Gastroesophageal sphincter (tissue), 4 donors: ENCODE data around the gene CLDN5. TPM values are rescaled to one million over a fixed set of nuclear protein-coding genes. Genes with fewer than 3 reads are reported as not detected.

Experiments
- ATAC-seq: fragments of 150-250 bp; one replicate; pipeline ENCODE4 v1.9.1; 2016; ENCODE audit warnings: mild to moderate bottlenecking, moderate library complexity
- H3K27ac ChIP-seq, 4 donors: fragments of 200-600 bp; sonication (generic) in 3 of 4; 1 replicate in 3 of 4; 2 replicates in 1 of 4; pipeline ENCODE4 v1.5.1; 2016 to 2019
- H3K27me3 ChIP-seq: fragments of 200-600 bp; sonication (generic); one replicate; pipeline ENCODE4 v1.5.1; 2019
- H3K36me3 ChIP-seq, 2 donors: fragments of 200-600 bp; sonication (generic); one replicate each; pipeline ENCODE4 v1.5.1; 2019; ENCODE audit warnings: control low read depth in 1 of 2
- H3K4me1 ChIP-seq, 3 donors: fragments of 200-600 bp; sonication (generic); 1 replicate in 2 of 3; 2 replicates in 1 of 3; pipeline ENCODE4 v1.5.1; 2016 to 2019; ENCODE audit warnings: control low read depth in 2 of 3
- H3K4me3 ChIP-seq, 2 donors: fragments of 200-600 bp; sonication (generic); one replicate each; pipeline ENCODE4 v1.5.1; 2019; ENCODE audit warnings: mild to moderate bottlenecking in 1 of 2, moderate library complexity in 1 of 2
- H3K9me3 ChIP-seq, 3 donors: fragments of 200-600 bp; sonication (generic); one replicate each; pipeline ENCODE4 v1.5.1; 2017 to 2019; ENCODE audit warnings: control low read depth in 2 of 3
- EP300 ChIP-seq: sonication (generic); formaldehyde crosslinking; IDR thresholded peaks from one replicate; pipeline ENCODE4 v1.6.1; 2017; ENCODE audit warnings: antibody characterized with exemption, mild to moderate bottlenecking
- POLR2A ChIP-seq, 2 donors: fragments of 450-650 bp; IDR thresholded peaks; one replicate each; pipeline ENCODE4 v1.6.1; 2017; ENCODE audit warnings: antibody characterized with exemption in 2 of 2, mild to moderate bottlenecking in 2 of 2, moderate library complexity in 1 of 2
- POLR2AphosphoS5 ChIP-seq: sonication (generic); formaldehyde crosslinking; IDR thresholded peaks from one replicate; pipeline ENCODE4 v1.6.1; 2017; ENCODE audit warnings: antibody characterized with exemption
- WGBS, 2 donors: methylation state at CpG; one replicate each; pipeline ENCODE4 v1.1.5; 2018; ENCODE audit warnings: low coverage in 1 of 2; 5-methylcytosine and 5-hydroxymethylcytosine counted together
- total RNA-seq, 4 donors: library from RNA; depleted of rRNA; stranded (reverse); fragments of >200 nt; gene quantifications; one replicate each; pipeline ENCODE4 v1.1.0, GENCODE V29; 2016
- TF ChIP-seq, protein P1 (sequence below), 4 experiments: fragments of 200-600 bp in 2 of 4; fragments of 450-650 bp in 2 of 4; sonication (generic) in 1 of 4; IDR thresholded peaks; one replicate each; pipeline ENCODE4 v1.5.1; 2017 to 2019; ENCODE audit warnings: antibody characterized with exemption in 4 of 4, mild to moderate bottlenecking in 2 of 4, moderate library complexity in 2 of 4

CLDN5 gene
- total RNA-seq, 4 donors from 2014 or later = 29.6 to 149 (median 93.3) TPM

DNA sequence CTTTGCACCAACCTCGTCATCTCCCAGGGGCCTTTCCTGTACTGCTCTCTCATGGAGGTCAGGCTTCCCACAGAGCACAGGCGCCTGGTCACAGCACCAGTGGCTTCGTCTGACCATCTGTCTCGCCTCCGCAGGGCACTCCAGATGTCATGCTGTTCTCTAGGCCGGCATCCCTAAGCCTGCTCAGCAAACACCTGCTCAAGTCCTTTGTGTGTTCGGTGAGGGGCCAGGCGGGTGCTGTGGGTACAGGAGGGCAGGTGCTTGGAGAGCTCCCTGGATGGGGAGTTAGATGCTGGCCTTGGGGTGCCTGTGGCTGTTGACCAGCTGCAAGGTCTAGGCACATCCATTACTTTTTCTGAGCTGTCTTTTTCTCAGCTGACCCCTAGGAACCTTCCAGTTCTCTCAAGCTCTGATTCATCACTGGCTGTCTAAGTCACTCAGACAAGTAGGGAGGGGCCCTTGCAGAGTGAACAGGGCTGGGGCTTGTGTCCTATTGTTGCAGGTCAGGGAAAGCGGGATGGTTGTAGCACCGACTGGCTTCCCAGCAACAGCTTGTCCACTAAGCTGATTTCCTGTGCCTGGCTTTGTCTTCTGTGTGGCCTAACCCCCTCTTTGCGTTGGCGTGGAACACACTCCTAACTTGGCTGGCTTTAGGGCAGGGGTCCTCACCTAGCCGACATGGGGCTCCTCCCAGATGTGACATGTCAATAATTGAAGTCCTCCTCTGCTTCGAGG is 9.2 kb downstream of the CLDN5 start:
- no peak overlapping the region for H3K4me3 ChIP-seq
- 89 to 96% methylated on average over 5 of the region's 14 CpGs for WGBS, 2 donors
- no peak overlapping the region for H3K27ac ChIP-seq
- TF ChIP-seq POLR2AphosphoS5 (no peak), EP300 (no peak), POLR2A (IDR thresholded peaks at IDR 0.05) (no peak)
- TF ChIP-seq, protein P1, sequence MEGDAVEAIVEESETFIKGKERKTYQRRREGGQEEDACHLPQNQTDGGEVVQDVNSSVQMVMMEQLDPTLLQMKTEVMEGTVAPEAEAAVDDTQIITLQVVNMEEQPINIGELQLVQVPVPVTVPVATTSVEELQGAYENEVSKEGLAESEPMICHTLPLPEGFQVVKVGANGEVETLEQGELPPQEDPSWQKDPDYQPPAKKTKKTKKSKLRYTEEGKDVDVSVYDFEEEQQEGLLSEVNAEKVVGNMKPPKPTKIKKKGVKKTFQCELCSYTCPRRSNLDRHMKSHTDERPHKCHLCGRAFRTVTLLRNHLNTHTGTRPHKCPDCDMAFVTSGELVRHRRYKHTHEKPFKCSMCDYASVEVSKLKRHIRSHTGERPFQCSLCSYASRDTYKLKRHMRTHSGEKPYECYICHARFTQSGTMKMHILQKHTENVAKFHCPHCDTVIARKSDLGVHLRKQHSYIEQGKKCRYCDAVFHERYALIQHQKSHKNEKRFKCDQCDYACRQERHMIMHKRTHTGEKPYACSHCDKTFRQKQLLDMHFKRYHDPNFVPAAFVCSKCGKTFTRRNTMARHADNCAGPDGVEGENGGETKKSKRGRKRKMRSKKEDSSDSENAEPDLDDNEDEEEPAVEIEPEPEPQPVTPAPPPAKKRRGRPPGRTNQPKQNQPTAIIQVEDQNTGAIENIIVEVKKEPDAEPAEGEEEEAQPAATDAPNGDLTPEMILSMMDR (IDR thresholded peaks at IDR 0.05) = no peak
- H3K36me3 ChIP-seq = no peaks in the 10 kb centered on the region
- no peaks in the 10 kb centered on the region for H3K27me3 ChIP-seq
- H3K9me3 ChIP-seq = peaks cover 0 to 22% (median 0%) of the 10 kb centered on the region in 3 donors
- ATAC-seq = no peak
- no peaks in the 10 kb centered on the region for H3K4me1 ChIP-seq

DNA sequence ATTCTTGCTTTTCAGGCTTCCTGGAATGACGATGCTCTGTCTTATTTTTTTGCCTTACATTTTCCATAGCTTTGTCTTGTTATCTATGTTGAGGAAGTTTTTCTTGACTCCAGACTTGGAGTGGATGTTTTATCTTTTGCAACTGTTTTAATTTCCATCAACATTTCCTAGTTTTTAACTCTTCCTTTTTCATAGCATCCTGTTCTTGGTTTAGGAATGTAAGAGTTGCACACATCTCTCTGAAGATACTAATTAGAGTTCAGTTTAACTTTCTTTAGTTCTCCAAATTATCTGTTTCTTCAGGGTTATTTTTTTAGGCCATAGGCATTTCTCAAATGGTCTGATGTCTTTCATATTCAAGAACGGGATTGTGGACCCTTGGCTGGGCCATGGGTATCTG is 10.4 kb downstream of the CLDN5 start:
- H3K4me1 ChIP-seq = no peaks in the 10 kb centered on the region
- H3K36me3 ChIP-seq = no peaks in the 10 kb centered on the region
- H3K9me3 ChIP-seq = peaks cover 0 to 22% (median 0%) of the 10 kb centered on the region in 3 donors
- no peaks in the 10 kb centered on the region for H3K27me3 ChIP-seq
- no peak for TF ChIP-seq POLR2A (IDR thresholded peaks at IDR 0.05)
- TF ChIP-seq EP300 = no peak
- TF ChIP-seq POLR2AphosphoS5 = no peak
- TF ChIP-seq, protein P1 (IDR thresholded peaks at IDR 0.05) = no peak
- no peak overlapping the region for H3K4me3 ChIP-seq
- 40 to 42% methylated on average over 2 of the region's 2 CpGs for WGBS, 2 donors
- no peak for ATAC-seq
- no peak overlapping the region for H3K27ac ChIP-seq

DNA sequence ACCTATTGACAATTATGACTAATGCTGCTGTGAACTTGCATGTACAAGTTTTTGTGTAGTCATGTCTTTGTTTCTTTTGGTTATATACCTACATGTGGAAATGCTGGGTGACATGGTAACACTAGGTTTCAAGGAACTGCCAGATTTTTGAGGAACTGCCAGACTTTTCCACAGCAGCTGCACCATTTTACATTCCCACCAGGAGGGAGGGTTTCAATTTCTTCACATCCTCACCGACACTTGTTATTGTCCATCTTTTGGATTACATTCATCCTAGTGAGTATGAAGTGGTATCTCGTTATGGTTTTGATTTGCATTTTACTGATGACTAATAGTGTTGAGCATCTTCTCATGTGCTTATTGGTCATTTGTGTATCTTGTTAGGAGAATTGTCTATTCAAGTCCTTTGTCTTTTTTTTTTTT is 13.3 kb downstream of the CLDN5 start:
- WGBS, 2 donors = 93 to 100% methylated on average over 2 of the region's 2 CpGs
- H3K9me3 ChIP-seq = peaks cover 0 to 22% (median 0%) of the 10 kb centered on the region in 3 donors
- no peak overlapping the region for H3K4me3 ChIP-seq
- no peaks in the 10 kb centered on the region for H3K27me3 ChIP-seq
- H3K27ac ChIP-seq = no peak overlapping the region
- TF ChIP-seq EP300 (no peak), POLR2AphosphoS5 (no peak), POLR2A (IDR thresholded peaks at IDR 0.05) (no peak)
- TF ChIP-seq, protein P1 (IDR thresholded peaks at IDR 0.05) = no peak
- H3K4me1 ChIP-seq = no peaks in the 10 kb centered on the region
- no peak for ATAC-seq
- H3K36me3 ChIP-seq = no peaks in the 10 kb centered on the region

DNA sequence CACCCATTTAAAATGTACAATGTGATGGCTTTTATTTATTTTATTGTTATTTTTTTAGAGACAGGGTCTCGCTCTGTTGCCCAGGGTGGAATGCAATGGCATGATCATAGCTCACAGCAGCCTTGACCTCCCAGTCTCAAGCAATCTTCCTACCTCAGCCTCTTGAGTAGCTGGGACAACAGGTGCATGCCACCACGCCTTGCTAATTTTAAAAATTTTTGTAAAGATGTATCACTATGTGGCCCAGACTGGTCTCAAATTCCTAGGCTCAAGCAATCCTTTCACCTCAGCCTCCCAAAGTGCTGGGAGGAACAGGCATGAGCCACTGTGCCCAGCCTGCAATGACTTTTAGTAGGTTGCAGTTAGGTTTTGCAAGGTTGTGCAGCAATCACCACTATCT is 14.3 kb downstream of the CLDN5 start:
- H3K9me3 ChIP-seq = peaks cover 0 to 20% (median 0%) of the 10 kb centered on the region in 3 donors
- H3K4me3 ChIP-seq = no peak overlapping the region
- 94% methylated on average over 2 of the region's 2 CpGs; no CpG with 5 or more reads in 1 of the 2 donors for WGBS, 2 donors
- TF ChIP-seq POLR2A (IDR thresholded peaks at IDR 0.05) = no peak
- no peak for TF ChIP-seq EP300
- TF ChIP-seq POLR2AphosphoS5 = no peak
- TF ChIP-seq, protein P1 (IDR thresholded peaks at IDR 0.05) = no peak
- H3K27ac ChIP-seq = no peak overlapping the region
- H3K27me3 ChIP-seq = no peaks in the 10 kb centered on the region
- no peak for ATAC-seq
- no peaks in the 10 kb centered on the region for H3K4me1 ChIP-seq
- no peaks in the 10 kb centered on the region for H3K36me3 ChIP-seq

DNA sequence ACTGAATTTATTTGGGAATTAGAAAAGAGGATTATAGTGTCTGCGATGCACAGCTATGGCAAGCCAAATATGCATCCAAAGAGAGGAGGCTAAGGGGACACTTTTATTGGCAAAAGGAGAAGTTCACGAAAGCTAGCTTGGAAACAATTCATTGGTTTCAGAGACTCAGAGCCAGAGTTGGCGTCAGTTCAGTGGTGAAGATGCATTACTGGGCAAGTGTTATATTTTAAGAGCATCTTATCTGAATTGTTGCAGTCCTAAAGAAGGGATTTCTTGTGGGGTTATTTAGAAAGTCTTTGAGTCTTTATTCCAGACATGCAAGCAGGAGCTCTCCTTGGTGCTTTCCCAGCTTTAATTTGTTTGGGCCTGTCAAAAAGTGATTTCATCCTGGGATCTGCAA is 15.0 kb downstream of the CLDN5 start:
- no peaks in the 10 kb centered on the region for H3K4me1 ChIP-seq
- H3K27me3 ChIP-seq = no peaks in the 10 kb centered on the region
- no peak for TF ChIP-seq POLR2A (IDR thresholded peaks at IDR 0.05)
- TF ChIP-seq, protein P1 (IDR thresholded peaks at IDR 0.05) = no peak
- 70 to 76% methylated on average over 3 of the region's 3 CpGs for WGBS, 2 donors
- no peak overlapping the region for H3K4me3 ChIP-seq
- no peaks in the 10 kb centered on the region for H3K36me3 ChIP-seq
- H3K27ac ChIP-seq = no peak overlapping the region
- peaks cover 0 to 13% (median 0%) of the 10 kb centered on the region in 3 donors for H3K9me3 ChIP-seq
- ATAC-seq = no peak
